ENCODE data around the gene BCAS3.

- TF ChIP-seq CTCF (IDR thresholded peaks at IDR 0.05), result no peak
- TF ChIP-seq POLR2A (IDR thresholded peaks at IDR 0.05), result no peak
Observed at GRCh38 chr17:61303817-61304096, 626.1 kb downstream of the BCAS3 start.

Measured in heart left ventricle (tissue), 13 donors.